ENCODE measurements around the gene CNTNAP2. TPM values are rescaled to one million over a fixed set of nuclear protein-coding genes. Genes with fewer than 3 reads are reported as not detected.

Gene CNTNAP2
- total RNA-seq, 3 donors from 2014 or later (not counting 1 experiment from before 2014, with no cell fraction given) = 0.18 to 1.1 TPM; not detected in 1

- no peaks in the 10 kb centered on the region for H3K27me3 Mint-ChIP-seq (ENCODE audit: low read depth in 2 of 2)
- no peak overlapping the region for H3K4me3 ChIP-seq (ENCODE audit: low read length)
- no peak overlapping the region for H3K4me3 Mint-ChIP-seq
- no peaks in the 10 kb centered on the region for H3K27me3 ChIP-seq (ENCODE audit: control insufficient read depth, insufficient read depth, low read length)
- intact Hi-C loops (cut with micrococcal nuclease) = no loop called here
- no peak for TF ChIP-seq CTCF (IDR thresholded peaks at IDR 0.05)
- no peaks in the 10 kb centered on the region for H3K36me3 ChIP-seq (ENCODE audit: control insufficient read depth, insufficient read depth, low read length)
- no peaks in the 10 kb centered on the region for H3K9me3 Mint-ChIP-seq
- ATAC-seq (no peak), DNase-seq (no peak)
- no peak overlapping the region for H3K27ac Mint-ChIP-seq
- WGBS (ENCODE audit: insufficient coverage) = 100% methylated on average over 1 of the region's 3 CpGs
- no peaks in the 10 kb centered on the region for H3K4me1 ChIP-seq (ENCODE audit: control insufficient read depth, insufficient read depth, low read length)
- no peaks in the 10 kb centered on the region for H3K4me1 Mint-ChIP-seq
- no peaks in the 10 kb centered on the region for H3K36me3 Mint-ChIP-seq
- no peaks in the 10 kb centered on the region for H3K9me3 ChIP-seq (ENCODE audit: control insufficient read depth, insufficient read depth, low read length)
- no peak overlapping the region for H3K27ac ChIP-seq (ENCODE audit: low read length)
These were observed 1998.2 kb downstream of the CNTNAP2 start for GRCh38 chr7:148114804-148115203.

- no peaks in the 10 kb centered on the region for H3K27me3 ChIP-seq (ENCODE audit: control insufficient read depth, insufficient read depth, low read length)
- H3K36me3 ChIP-seq (ENCODE audit: control insufficient read depth, insufficient read depth, low read length) = no peaks in the 10 kb centered on the region
- ATAC-seq (no peak), DNase-seq (no peak)
- H3K9me3 ChIP-seq (ENCODE audit: control insufficient read depth, insufficient read depth, low read length) = no peaks in the 10 kb centered on the region
- H3K4me1 ChIP-seq (ENCODE audit: control insufficient read depth, insufficient read depth, low read length) = no peaks in the 10 kb centered on the region
- no peak overlapping the region for H3K4me3 ChIP-seq (ENCODE audit: low read length)
- Mint-ChIP-seq H3K27ac (no peak overlapping the region), H3K4me1 (no peaks in the 10 kb centered on the region), H3K36me3 (no peaks in the 10 kb centered on the region), H3K9me3 (no peaks in the 10 kb centered on the region), H3K27me3 (ENCODE audit: low read depth in 2 of 2) (no peaks in the 10 kb centered on the region), H3K4me3 (no peak overlapping the region)
- no peak overlapping the region for H3K27ac ChIP-seq (ENCODE audit: low read length)
- no peak for TF ChIP-seq CTCF (IDR thresholded peaks at IDR 0.05)
- intact Hi-C loops (cut with micrococcal nuclease) = no loop called here
- WGBS (ENCODE audit: insufficient coverage) = 70% methylated on average over 5 of the region's 5 CpGs
These were observed 1998.7 kb downstream of the CNTNAP2 start for GRCh38 chr7:148115308-148115707.

GRCh38 chr7:148116195-148116594 is 1999.6 kb downstream of the CNTNAP2 start:
- Histone ChIP-seq H3K27ac (ENCODE audit: low read length) (no peak overlapping the region), H3K4me3 (ENCODE audit: low read length) (no peak overlapping the region), H3K4me1 (ENCODE audit: control insufficient read depth, insufficient read depth, low read length) (no peaks in the 10 kb centered on the region), H3K9me3 (ENCODE audit: control insufficient read depth, insufficient read depth, low read length) (no peaks in the 10 kb centered on the region), H3K36me3 (ENCODE audit: control insufficient read depth, insufficient read depth, low read length) (no peaks in the 10 kb centered on the region), H3K27me3 (ENCODE audit: control insufficient read depth, insufficient read depth, low read length) (no peaks in the 10 kb centered on the region)
- intact Hi-C loops (cut with micrococcal nuclease) = no loop called here
- no peaks in the 10 kb centered on the region for H3K27me3 Mint-ChIP-seq (ENCODE audit: low read depth in 2 of 2)
- no peak overlapping the region for H3K27ac Mint-ChIP-seq
- ATAC-seq = no peak
- no peaks in the 10 kb centered on the region for H3K9me3 Mint-ChIP-seq
- TF ChIP-seq CTCF (IDR thresholded peaks at IDR 0.05) = no peak
- H3K4me3 Mint-ChIP-seq = no peak overlapping the region
- no peaks in the 10 kb centered on the region for H3K36me3 Mint-ChIP-seq
- 50% methylated on average over 5 of the region's 5 CpGs for WGBS (ENCODE audit: insufficient coverage)
- H3K4me1 Mint-ChIP-seq = no peaks in the 10 kb centered on the region
- no peak for DNase-seq

- Histone ChIP-seq H3K9me3 (ENCODE audit: control insufficient read depth, insufficient read depth, low read length) (no peaks in the 10 kb centered on the region), H3K27me3 (ENCODE audit: control insufficient read depth, insufficient read depth, low read length) (no peaks in the 10 kb centered on the region), H3K36me3 (ENCODE audit: control insufficient read depth, insufficient read depth, low read length) (no peaks in the 10 kb centered on the region), H3K4me3 (ENCODE audit: low read length) (no peak overlapping the region), H3K27ac (ENCODE audit: low read length) (no peak overlapping the region), H3K4me1 (ENCODE audit: control insufficient read depth, insufficient read depth, low read length) (no peaks in the 10 kb centered on the region)
- no peaks in the 10 kb centered on the region for H3K9me3 Mint-ChIP-seq
- intact Hi-C loops (cut with micrococcal nuclease) = no loop called here
- 83% methylated on average over 3 of the region's 4 CpGs for WGBS (ENCODE audit: insufficient coverage)
- no peaks in the 10 kb centered on the region for H3K36me3 Mint-ChIP-seq
- ATAC-seq (no peak), DNase-seq (no peak)
- TF ChIP-seq CTCF (IDR thresholded peaks at IDR 0.05) = no peak
- no peak overlapping the region for H3K27ac Mint-ChIP-seq
- H3K27me3 Mint-ChIP-seq (ENCODE audit: low read depth in 2 of 2) = no peaks in the 10 kb centered on the region
- H3K4me1 Mint-ChIP-seq = no peaks in the 10 kb centered on the region
- no peak overlapping the region for H3K4me3 Mint-ChIP-seq
These were observed 2000.3 kb downstream of the CNTNAP2 start for GRCh38 chr7:148116829-148117403.

Data from natural killer cell (primary cell).